Measurements from ENCODE around the gene QTRT2.

Gene QTRT2

DNA sequence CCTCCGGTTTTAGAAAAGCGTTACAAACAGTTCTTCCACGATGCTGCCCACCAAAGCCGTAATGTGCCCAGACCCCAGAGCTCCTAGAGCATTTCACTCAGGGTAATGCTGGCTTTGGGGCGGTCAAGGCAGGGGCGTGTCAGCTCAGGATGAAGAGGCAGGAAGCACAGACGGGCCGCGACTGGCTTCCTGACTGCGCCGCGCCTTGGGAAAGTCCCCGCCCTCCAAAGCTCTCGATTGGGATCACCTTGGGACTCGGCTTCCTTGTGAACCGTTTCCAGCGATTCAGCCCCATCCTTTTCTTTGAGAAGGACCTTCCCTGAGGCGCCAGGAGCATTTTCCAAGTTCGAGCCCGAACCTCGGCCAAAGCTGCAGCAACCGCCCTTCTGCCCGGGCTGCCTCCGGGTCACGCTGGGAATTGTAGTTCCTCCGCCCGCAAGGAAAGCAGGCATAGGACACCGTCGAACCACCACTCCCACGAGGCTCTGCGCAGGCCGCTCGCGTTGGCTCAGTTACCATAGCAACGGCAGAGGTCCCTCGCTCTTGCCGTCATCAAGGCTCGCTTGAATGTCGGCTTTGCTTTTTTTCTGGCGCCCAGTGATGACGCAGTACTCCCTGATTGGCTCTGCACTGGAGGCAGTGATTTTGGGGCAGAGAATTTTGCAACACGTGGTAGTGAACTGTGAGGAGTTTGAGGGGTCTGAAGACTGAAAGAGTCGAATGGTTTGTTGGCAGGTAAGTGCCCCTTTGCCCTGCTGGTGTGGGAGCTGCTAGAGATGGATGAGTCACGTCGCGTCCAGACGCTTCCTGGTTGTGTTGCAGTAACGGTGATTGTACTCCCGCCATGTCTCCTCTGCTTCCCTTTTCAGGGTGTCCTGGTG, at the start of gene QTRT2, which contains the start of gene CCDC191:
Gene QTRT2 (plus strand): TSS at position 608 of the 881 bp plus-strand sequence. CDS start 8,521 bp downstream, outside the sequence.
Gene CCDC191 (minus strand): TSS at position 397 of the 881 bp plus-strand sequence. CDS start 60 bp downstream, at position 337.
- Histone ChIP-seq H3K4me3 (ENCODE audit: severe bottlenecking) (peak within 1 kb of the TSS; percentile 54), H3K36me3 (ENCODE audit: low read depth) (peaks cover 17% of the 10 kb centered on the region), H3K4me1 (ENCODE audit: insufficient read depth, poor library complexity, severe bottlenecking) (peaks cover 12% of the 10 kb centered on the region), H3K27ac (ENCODE audit: poor library complexity, severe bottlenecking) (peak within 1 kb of the TSS; percentile 61), H3K9me3 (ENCODE audit: severe bottlenecking) (no peaks in the 10 kb centered on the region), H3K27me3 (ENCODE audit: insufficient read depth, poor library complexity, severe bottlenecking) (no peaks in the 10 kb centered on the region)
- TF ChIP-seq, protein P1, sequence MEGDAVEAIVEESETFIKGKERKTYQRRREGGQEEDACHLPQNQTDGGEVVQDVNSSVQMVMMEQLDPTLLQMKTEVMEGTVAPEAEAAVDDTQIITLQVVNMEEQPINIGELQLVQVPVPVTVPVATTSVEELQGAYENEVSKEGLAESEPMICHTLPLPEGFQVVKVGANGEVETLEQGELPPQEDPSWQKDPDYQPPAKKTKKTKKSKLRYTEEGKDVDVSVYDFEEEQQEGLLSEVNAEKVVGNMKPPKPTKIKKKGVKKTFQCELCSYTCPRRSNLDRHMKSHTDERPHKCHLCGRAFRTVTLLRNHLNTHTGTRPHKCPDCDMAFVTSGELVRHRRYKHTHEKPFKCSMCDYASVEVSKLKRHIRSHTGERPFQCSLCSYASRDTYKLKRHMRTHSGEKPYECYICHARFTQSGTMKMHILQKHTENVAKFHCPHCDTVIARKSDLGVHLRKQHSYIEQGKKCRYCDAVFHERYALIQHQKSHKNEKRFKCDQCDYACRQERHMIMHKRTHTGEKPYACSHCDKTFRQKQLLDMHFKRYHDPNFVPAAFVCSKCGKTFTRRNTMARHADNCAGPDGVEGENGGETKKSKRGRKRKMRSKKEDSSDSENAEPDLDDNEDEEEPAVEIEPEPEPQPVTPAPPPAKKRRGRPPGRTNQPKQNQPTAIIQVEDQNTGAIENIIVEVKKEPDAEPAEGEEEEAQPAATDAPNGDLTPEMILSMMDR (IDR thresholded peaks at IDR 0.05; ENCODE audit: poor library complexity, severe bottlenecking) = no peak
- ATAC-seq (ENCODE audit: low read depth) (peak; percentile 98), DNase-seq (ENCODE audit: low spot score) (peak; percentile 99)

- Histone ChIP-seq H3K9me3 (ENCODE audit: severe bottlenecking) (no peaks in the 10 kb centered on the region), H3K36me3 (ENCODE audit: low read depth) (no peaks in the 10 kb centered on the region), H3K27me3 (ENCODE audit: insufficient read depth, poor library complexity, severe bottlenecking) (no peaks in the 10 kb centered on the region), H3K27ac (ENCODE audit: poor library complexity, severe bottlenecking) (no peak overlapping the region), H3K4me3 (ENCODE audit: severe bottlenecking) (no peak overlapping the region), H3K4me1 (ENCODE audit: insufficient read depth, poor library complexity, severe bottlenecking) (no peaks in the 10 kb centered on the region)
- TF ChIP-seq, protein P1 (IDR thresholded peaks at IDR 0.05; ENCODE audit: poor library complexity, severe bottlenecking) = no peak
- no peak for DNase-seq (ENCODE audit: low spot score)
- ATAC-seq (ENCODE audit: low read depth) = no peak
Measured at GRCh38 chr3:114011059-114011797, 45.3 kb upstream of the QTRT2 start.

DNA sequence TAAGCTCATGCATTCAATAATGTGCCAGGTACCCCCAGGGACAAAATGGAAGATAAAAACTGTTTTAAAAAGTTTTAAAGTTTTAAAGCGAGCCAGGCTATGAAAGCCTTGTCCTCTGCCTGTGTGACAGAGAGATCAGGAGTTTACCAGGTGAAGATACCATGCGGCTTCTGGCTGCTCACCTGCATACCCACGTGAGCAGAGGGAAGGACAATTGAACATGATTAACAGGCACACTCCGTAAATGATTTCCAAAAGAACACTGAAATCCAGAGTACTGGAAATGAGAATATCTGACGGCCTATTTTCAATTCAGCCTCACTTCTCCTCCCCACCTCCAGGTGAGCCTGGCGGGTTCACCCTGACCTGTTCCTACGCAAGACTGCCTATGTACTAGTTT, 42.3 kb upstream of the QTRT2 start:
- H3K27me3 ChIP-seq (ENCODE audit: insufficient read depth, poor library complexity, severe bottlenecking) = no peaks in the 10 kb centered on the region

DNA sequence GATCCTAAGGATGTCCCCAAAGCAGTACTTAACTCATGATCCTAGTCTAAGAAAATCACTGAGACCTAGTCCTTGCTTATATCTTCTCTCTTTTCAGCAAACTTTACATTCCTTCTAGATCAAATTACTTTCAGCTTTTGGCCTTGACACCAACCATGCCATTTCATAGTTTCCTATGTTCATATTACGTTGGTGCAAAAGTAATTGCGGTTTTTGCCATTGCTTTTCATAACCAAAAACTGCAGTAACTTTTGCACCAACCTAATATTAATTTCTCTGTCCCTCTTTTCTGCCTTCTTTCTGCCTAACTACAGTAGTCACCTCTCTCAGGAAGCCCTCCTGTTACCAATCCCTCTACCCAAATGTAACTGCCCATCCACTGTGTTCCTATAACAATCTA, 37.1 kb upstream of the QTRT2 start:
- DNase-seq (ENCODE audit: low spot score) (no peak), ATAC-seq (ENCODE audit: low read depth) (no peak)
- no peak overlapping the region for H3K4me3 ChIP-seq (ENCODE audit: severe bottlenecking)
- TF ChIP-seq, protein P1 (IDR thresholded peaks at IDR 0.05; ENCODE audit: poor library complexity, severe bottlenecking) = no peak
- H3K27me3 ChIP-seq (ENCODE audit: insufficient read depth, poor library complexity, severe bottlenecking) = no peaks in the 10 kb centered on the region
- no peaks in the 10 kb centered on the region for H3K4me1 ChIP-seq (ENCODE audit: insufficient read depth, poor library complexity, severe bottlenecking)
- no peaks in the 10 kb centered on the region for H3K36me3 ChIP-seq (ENCODE audit: low read depth)
- H3K9me3 ChIP-seq (ENCODE audit: severe bottlenecking) = no peaks in the 10 kb centered on the region
- no peak overlapping the region for H3K27ac ChIP-seq (ENCODE audit: poor library complexity, severe bottlenecking)

More for the DNA sequence above, 42.3 kb upstream of the QTRT2 start:
- ATAC-seq (ENCODE audit: low read depth) = no peak
- no peaks in the 10 kb centered on the region for H3K4me1 ChIP-seq (ENCODE audit: insufficient read depth, poor library complexity, severe bottlenecking)
- H3K9me3 ChIP-seq (ENCODE audit: severe bottlenecking) = no peaks in the 10 kb centered on the region
- H3K36me3 ChIP-seq (ENCODE audit: low read depth) = no peaks in the 10 kb centered on the region
- H3K27ac ChIP-seq (ENCODE audit: poor library complexity, severe bottlenecking) = no peak overlapping the region
- no peak for DNase-seq (ENCODE audit: low spot score)
- no peak overlapping the region for H3K4me3 ChIP-seq (ENCODE audit: severe bottlenecking)
- TF ChIP-seq, protein P1 (IDR thresholded peaks at IDR 0.05; ENCODE audit: poor library complexity, severe bottlenecking) = no peak
